Endodermal cell (in vitro differentiated cells): ENCODE results near the gene AOPEP. TPM values are rescaled to one million over a fixed set of nuclear protein-coding genes. Genes with fewer than 3 reads are reported as not detected.

ENCODE experiments used
- DNase-seq: peaks from one replicate; pipeline ENCODE4 v3.0.0-alpha.2; 2017
- H3K27ac ChIP-seq: 2 replicates; pipeline ENCODE4 v1.5.1; 2013; ENCODE audit warnings: mild to moderate bottlenecking, low read depth, low read length, moderate library complexity
- H3K27me3 ChIP-seq: 2 replicates; pipeline ENCODE4 v1.6.1; 2013; ENCODE audit warnings: mild to moderate bottlenecking, low read length, moderate library complexity; ENCODE audit not compliant: insufficient read depth, control insufficient read depth, poor library complexity, severe bottlenecking
- H3K36me3 ChIP-seq: 2 replicates; pipeline ENCODE4 v1.7.0; 2013; ENCODE audit warnings: mild to moderate bottlenecking, low read length, moderate library complexity; ENCODE audit not compliant: control insufficient read depth, insufficient read depth
- H3K4me1 ChIP-seq: one replicate; pipeline ENCODE4 v1.7.0; 2013; ENCODE audit warnings: low read length; ENCODE audit not compliant: control insufficient read depth, insufficient read depth
- H3K4me3 ChIP-seq: 2 replicates; pipeline ENCODE4 v1.5.1; 2013; ENCODE audit warnings: mild to moderate bottlenecking, low read length, moderate library complexity
- H3K9ac ChIP-seq: 2 replicates; pipeline ENCODE4 v1.6.1; 2013; ENCODE audit warnings: mild to moderate bottlenecking, low read length, moderate library complexity; ENCODE audit not compliant: poor library complexity, severe bottlenecking; ENCODE audit errors: extremely low read depth
- H3K9me3 ChIP-seq: 2 replicates; pipeline ENCODE4 v1.6.1; 2013; ENCODE audit warnings: mild to moderate bottlenecking, low read length, moderate library complexity; ENCODE audit not compliant: control insufficient read depth
- H3K27ac Mint-ChIP-seq: 2 replicates; pipeline ENCODE4 v1.8.0; 2020; ENCODE audit warnings: mixed read lengths
- H3K27me3 Mint-ChIP-seq: 2 replicates; pipeline ENCODE4 v1.8.0; 2021; ENCODE audit warnings: mild to moderate bottlenecking, mixed read lengths; ENCODE audit not compliant: insufficient read depth
- H3K36me3 Mint-ChIP-seq: 2 replicates; pipeline ENCODE4 v1.8.0; 2020; ENCODE audit warnings: low read depth, mixed read lengths
- H3K4me1 Mint-ChIP-seq: 2 replicates; pipeline ENCODE4 v1.8.0; 2020; ENCODE audit warnings: mixed read lengths
- H3K4me3 Mint-ChIP-seq: 2 replicates; pipeline ENCODE4 v1.8.0; 2020; ENCODE audit warnings: mild to moderate bottlenecking, moderate library complexity, mixed read lengths
- H3K9me3 Mint-ChIP-seq: 2 replicates; pipeline ENCODE4 v1.8.0; 2020; ENCODE audit warnings: mild to moderate bottlenecking, mixed read lengths
- CTCF ChIP-seq: fragments of 200-600 bp; sonication (generic); conservative IDR thresholded peaks from 2 replicates; pipeline ENCODE4 v1.5.0; 2021; ENCODE audit warnings: antibody characterized with exemption, mild to moderate bottlenecking
- whole genome bisulfite sequencing, 2 experiments: methylation state at CpG; one replicate each; pipeline versions ENCODE4 v1.1.5 to v1.1.7; 2013; ENCODE audit warnings: missing lambda C conversion rate in 2 of 2, mixed read lengths in 1 of 2; ENCODE audit not compliant: insufficient coverage in 1 of 2, insufficient read length in 1 of 2; 5-methylcytosine and 5-hydroxymethylcytosine counted together
- total RNA-seq, 2 donors: library from RNA; stranded (reverse); fragmentation: NEBNext Ultra II Directional in 1 of 2; extraction: Animal tissue kit (Norgen Biotek cat#: 25700) in 1 of 2; gene quantifications; 2 replicates in 1 of 2; 3 replicates in 1 of 2; pipeline ENCODE4 v1.2.1, GENCODE V29; 2021

AOPEP gene
- total RNA-seq, 2 donors from 2014 or later, result 23.4 to 33.7 TPM

GRCh38 chr9:94934816-94935328 is 208.4 kb downstream of the AOPEP start:
- Mint-ChIP-seq H3K27me3 (no peaks in the 10 kb centered on the region), H3K36me3 (peaks cover 11% of the 10 kb centered on the region), H3K4me3 (no peak overlapping the region), H3K4me1 (peaks cover 5% of the 10 kb centered on the region), H3K9me3 (no peaks in the 10 kb centered on the region), H3K27ac (no peak overlapping the region)
- Histone ChIP-seq H3K9ac (no peak overlapping the region), H3K4me1 (no peaks in the 10 kb centered on the region), H3K27ac (no peak overlapping the region), H3K9me3 (no peaks in the 10 kb centered on the region), H3K27me3 (no peaks in the 10 kb centered on the region), H3K4me3 (no peak overlapping the region), H3K36me3 (no peaks in the 10 kb centered on the region)
- TF ChIP-seq CTCF, result no peak
- peak; percentile 33 for DNase-seq
- WGBS, 2 experiments, result 82 to 83% methylated on average over 5 to 9 of the region's 9 CpGs

- no peak overlapping the region for H3K9ac ChIP-seq
- no peak overlapping the region for H3K27ac Mint-ChIP-seq
- H3K4me3 Mint-ChIP-seq, result no peak overlapping the region
- no peak for TF ChIP-seq CTCF
- WGBS, 2 experiments, result 94 to 100% methylated on average over 2 to 6 of the region's 6 CpGs
- no peaks in the 10 kb centered on the region for H3K9me3 Mint-ChIP-seq
- peaks cover 11% of the 10 kb centered on the region for H3K36me3 Mint-ChIP-seq
- no peaks in the 10 kb centered on the region for H3K27me3 Mint-ChIP-seq
- H3K27me3 ChIP-seq, result no peaks in the 10 kb centered on the region
- no peaks in the 10 kb centered on the region for H3K9me3 ChIP-seq
- H3K4me1 Mint-ChIP-seq, result peaks cover 5% of the 10 kb centered on the region
- no peak overlapping the region for H3K27ac ChIP-seq
- no peak overlapping the region for H3K4me3 ChIP-seq
- H3K36me3 ChIP-seq, result no peaks in the 10 kb centered on the region
- DNase-seq, result no peak
- no peaks in the 10 kb centered on the region for H3K4me1 ChIP-seq
These were observed 208.9 kb downstream of the AOPEP start for GRCh38 chr9:94935396-94935795.

GRCh38 chr9:94936419-94936818 is 209.9 kb downstream of the AOPEP start:
- no peak overlapping the region for H3K27ac ChIP-seq
- Mint-ChIP-seq H3K27me3 (no peaks in the 10 kb centered on the region), H3K9me3 (no peaks in the 10 kb centered on the region), H3K4me1 (peaks cover 5% of the 10 kb centered on the region), H3K4me3 (no peak overlapping the region), H3K36me3 (peaks cover 11% of the 10 kb centered on the region), H3K27ac (no peak overlapping the region)
- H3K9ac ChIP-seq, result no peak overlapping the region
- H3K36me3 ChIP-seq, result no peaks in the 10 kb centered on the region
- H3K9me3 ChIP-seq, result no peaks in the 10 kb centered on the region
- H3K27me3 ChIP-seq, result no peaks in the 10 kb centered on the region
- DNase-seq, result no peak
- TF ChIP-seq CTCF, result no peak
- no peaks in the 10 kb centered on the region for H3K4me1 ChIP-seq
- 96 to 100% methylated on average over 1 to 3 of the region's 3 CpGs for WGBS, 2 experiments
- no peak overlapping the region for H3K4me3 ChIP-seq
